Renal cortical epithelial cell (primary cell): ENCODE data around the gene ABCC8. TPM values are rescaled to one million over a fixed set of nuclear protein-coding genes. Genes with fewer than 3 reads are reported as not detected.

Source experiments
- DNase-seq: peaks from one replicate; pipeline ENCODE4 v3.0.0-alpha.2; 2011; ENCODE audit warnings: low read depth
- total RNA-seq: library from RNA; depleted of rRNA; stranded (reverse); fragments of >200 nt; gene quantifications from 2 replicates; pipeline ENCODE4 v1.2.3, GENCODE V29; 2014

ABCC8 gene
- total RNA-seq, 1 donor from 2014 or later, result not detected

GRCh38 chr11:17352950-17353820 lies 123.5 kb downstream of the ABCC8 start:
- DNase-seq, result no peak

GRCh38 chr11:17351510-17352176 lies 125.0 kb downstream of the ABCC8 start, which contains the start of gene NCR3LG1:
TSS of gene NCR3LG1 (plus strand) at chr11:17351800. CDS start at chr11:17351970, 170 bp downstream.
- DNase-seq, result peak; percentile 37

GRCh38 chr11:17351172-17351509 lies 125.5 kb downstream of the ABCC8 start:
- DNase-seq, result no peak

GRCh38 chr11:17350455-17351171 lies 126.0 kb downstream of the ABCC8 start:
- no peak for DNase-seq

- DNase-seq, result no peak
These were observed 129.0 kb downstream of the ABCC8 start for GRCh38 chr11:17347676-17348075.

- peak; percentile 52 for DNase-seq
These were observed 132.7 kb downstream of the ABCC8 start for GRCh38 chr11:17343907-17344306.

GRCh38 chr11:17343257-17343656 lies 133.4 kb downstream of the ABCC8 start:
- no peak for DNase-seq

Other genes with a start within 250 kb of the ABCC8 start
- gene NUCB2, start 200.1 kb downstream of the ABCC8 start, total RNA-seq, result 38.5 and 38.7 TPM in 2 replicates
- gene NCR3LG1, start 125.0 kb downstream of the ABCC8 start, total RNA-seq, result 0.99 and 2.1 TPM in 2 replicates
- 0.25 and 0.35 TPM in 2 replicates for gene KCNJ11, start 88.2 kb downstream of the ABCC8 start, total RNA-seq
- gene USH1C, start 67.6 kb upstream of the ABCC8 start, total RNA-seq, result 3.2 and 5.9 TPM in 2 replicates
- gene OTOG, start 70.4 kb upstream of the ABCC8 start, total RNA-seq, result not detected in 2 replicates
- not detected in 2 replicates for gene MYOD1, start 242.7 kb upstream of the ABCC8 start, total RNA-seq